GM12878 (cell line): ENCODE data around the gene SYTL5. TPM values are rescaled to one million over a fixed set of nuclear protein-coding genes. Genes with fewer than 3 reads are reported as not detected.

Experiments used
- ATAC-seq: fragments of 200-7000 bp; cut with Tn5 transposase; 3 replicates; pipeline ENCODE4 v1.9.1; 2020; ENCODE audit warnings: mild to moderate bottlenecking, moderate library complexity
- BruUV-seq: library from RNA; stranded (reverse); fragments of 400-500 nt; replicated peaks from 2 replicates; lab custom pipeline; 2021; lab: Mats Ljungman, UMichigan
- CTCF ChIA-PET: fragments of 300-600 bp; sonication (Branson Sonifier 250); formaldehyde crosslinking; extraction: SDS; loops from one replicate; lab custom pipeline; 2021; ENCODE audit warnings: inconsistent platforms; lab: Yijun Ruan, JAX
- POLR2A ChIA-PET: fragments of 350-600 bp; formaldehyde crosslinking; extraction: SDS; loops from one replicate; lab custom pipeline; 2021; ENCODE audit warnings: inconsistent platforms; lab: Charles Lee
- RAD21 ChIA-PET: fragments of 300-600 bp; sonication (Branson Sonifier 250); formaldehyde crosslinking; loops from one replicate; lab custom pipeline; 2023; ENCODE audit warnings: antibody characterized with exemption; ENCODE audit not compliant: unreplicated experiment; lab: Charles Lee
- SMC1A ChIA-PET: fragments of 300-600 bp; sonication (Branson Sonifier 250); formaldehyde crosslinking; loops from one replicate; lab custom pipeline; 2023; ENCODE audit not compliant: unreplicated experiment, uncharacterized antibody; lab: Charles Lee
- DNase-seq: peaks from one replicate; pipeline ENCODE4 v3.0.0-alpha.2; 2011; ENCODE audit warnings: low read depth, low spot score
- FAIRE-seq: peaks from 3 replicates; lab custom pipeline; 2011; peaks lifted over from hg19 to GRCh38; lab: Jason Lieb, UNC
- H2AFZ ChIP-seq: 2 replicates; pipeline ENCODE4 v1.6.0; 2011; ENCODE audit warnings: low read depth, low read length, control low read depth; ENCODE audit not compliant: control insufficient read depth
- H3K27ac ChIP-seq: 2 replicates; pipeline ENCODE4 v1.5.1; 2011; ENCODE audit warnings: control low read depth; ENCODE audit not compliant: control insufficient read depth, insufficient read depth
- H3K27me3 ChIP-seq, 2 experiments: replicated peaks in 1 of 2; 2 replicates each; pipeline versions ENCODE4 v1.6.0 to v1.6.1; 2011; ENCODE audit warnings: low read length in 1 of 2; ENCODE audit not compliant: control insufficient read depth in 2 of 2, insufficient read depth in 2 of 2
- H3K36me3 ChIP-seq, 2 experiments: 2 replicates each; pipeline ENCODE4 v1.5.1; 2011; ENCODE audit warnings: low read length in 1 of 2; ENCODE audit not compliant: control insufficient read depth in 2 of 2, insufficient read depth in 2 of 2
- H3K4me1 ChIP-seq: 2 replicates; pipeline ENCODE4 v1.6.1; 2011; ENCODE audit warnings: mild to moderate bottlenecking, low read length, moderate library complexity, mixed read lengths; ENCODE audit not compliant: control insufficient read depth, insufficient read depth
- H3K4me2 ChIP-seq: 2 replicates; pipeline ENCODE4 v1.6.0; 2011; ENCODE audit warnings: control low read depth; ENCODE audit not compliant: control insufficient read depth, insufficient read depth
- H3K4me3 ChIP-seq: fragments of 200-600 bp; sonication (generic); 2 replicates; pipeline ENCODE4 v1.5.1; 2016
- H3K79me2 ChIP-seq: 2 replicates; pipeline ENCODE4 v1.6.0; 2011; ENCODE audit warnings: low read length; ENCODE audit not compliant: control insufficient read depth, insufficient read depth
- H3K9ac ChIP-seq: 2 replicates; pipeline ENCODE4 v1.8.0; 2011; ENCODE audit warnings: low read length, control low read depth, mixed read lengths; ENCODE audit not compliant: control insufficient read depth, insufficient read depth
- H3K9me3 ChIP-seq: replicated peaks from 3 replicates; pipeline ENCODE4 v1.5.1; 2011; ENCODE audit warnings: mild to moderate bottlenecking, low read length; ENCODE audit not compliant: control insufficient read depth, insufficient read depth
- H4K20me1 ChIP-seq: 2 replicates; pipeline ENCODE4 v1.6.0; 2011; ENCODE audit not compliant: control insufficient read depth, insufficient read depth
- BCL11A ChIP-seq: IDR thresholded peaks from 2 replicates; pipeline ENCODE4 v1.6.1; 2011; ENCODE audit warnings: low read depth, low read length
- EP300 ChIP-seq, 2 experiments: fragments of 150-350 bp in 1 of 2; IDR thresholded peaks; 2 replicates each; pipeline ENCODE4 v1.6.1; 2011 to 2012; ENCODE audit warnings: low read depth in 2 of 2, low read length in 2 of 2, borderline replicate concordance in 1 of 2, improper control_type of control experiment in 1 of 2, inconsistent platforms in 1 of 2; ENCODE audit not compliant: control insufficient read depth in 1 of 2
- FOXM1 ChIP-seq: IDR thresholded peaks from 2 replicates; pipeline ENCODE4 v1.6.1; 2012; ENCODE audit warnings: low read depth, mild to moderate bottlenecking, inconsistent platforms, low read length, moderate library complexity
- IKZF2 ChIP-seq, 2 experiments: fragments of 450-650 bp; IDR thresholded peaks; 2 replicates each; pipeline ENCODE4 v1.6.1; 2017; ENCODE audit warnings: mild to moderate bottlenecking in 2 of 2, moderate library complexity in 2 of 2
- MTA2 ChIP-seq: fragments of 450-650 bp; IDR thresholded peaks from 2 replicates; pipeline ENCODE4 v1.6.1; 2016; ENCODE audit warnings: low read depth, mild to moderate bottlenecking, moderate library complexity
- MTA3 ChIP-seq: IDR thresholded peaks from 2 replicates; pipeline ENCODE4 v1.6.1; 2012; ENCODE audit warnings: low read length, inconsistent platforms, borderline replicate concordance
- RAD21 ChIP-seq: IDR thresholded peaks from 2 replicates; pipeline ENCODE4 v1.6.1; 2011; ENCODE audit warnings: mild to moderate bottlenecking, low read depth, low read length, moderate library complexity; ENCODE audit not compliant: insufficient read depth
- RBBP5 ChIP-seq: fragments of 200-600 bp; sonication (generic); conservative IDR thresholded peaks from 2 replicates; pipeline ENCODE4 v1.6.1; 2016
- STAT3 ChIP-seq: IDR thresholded peaks from 2 replicates; pipeline ENCODE4 v1.6.1; 2011; ENCODE audit warnings: low read depth, low read length, improper control_type of control experiment
- WRNIP1 ChIP-seq: IDR thresholded peaks from 2 replicates; pipeline ENCODE4 v1.6.1; 2011; ENCODE audit warnings: low read depth, low read length, improper control_type of control experiment, borderline replicate concordance
- WGBS: methylation state at CpG from one replicate; pipeline ENCODE4 v1.1.6; 2016; ENCODE audit warnings: low lambda C conversion rate; ENCODE audit not compliant: insufficient replicate concordance, insufficient coverage; ENCODE audit errors: missing lambda C conversion rate; 5-methylcytosine and 5-hydroxymethylcytosine counted together
- in situ Hi-C: fragments of 300-500 bp; cut with MboI; formaldehyde crosslinking; loops from 9 replicates; pipeline ENCODE4 v1.14.3; 2018; ENCODE audit warnings: mixed read lengths
- intact Hi-C: fragments of 100-400 bp; cut with micrococcal nuclease; formaldehyde crosslinking; loops from one replicate; pipeline ENCODE4 v1.14.2; 2022; ENCODE audit not compliant: unreplicated experiment
- polyA plus RNA-seq, 11 experiments: library from polyadenylated mRNA; depleted of rRNA in 4 of 11; unstranded in 6 of 11; stranded (reverse) in 5 of 11; fragments of >200 nt; fragmentation: Nextera tagmentation in 4 of 11; fragmentation: Illumina TruSeq in 1 of 11; extraction: Ambion mirVana in 4 of 11; extraction: Trizol in 1 of 11; gene quantifications; 1 replicate in 1 of 11; 2 replicates in 10 of 11; pipeline versions ENCODE4 v1.2.1 to v1.2.3, GENCODE V29; 2011 to 2016; ENCODE audit warnings: inconsistent platforms in 2 of 11, missing spikeins in 2 of 11, low read depth in 1 of 11
- total RNA-seq, 4 experiments: library from RNA; depleted of rRNA in 3 of 4; stranded (reverse); fragments of >200 nt in 3 of 4; fragmentation: Illumina TruSeq in 1 of 4; extraction: Trizol in 1 of 4; gene quantifications; 2 replicates each; pipeline versions ENCODE4 v1.2.1 to v1.2.3, GENCODE V29; 2013 to 2021
- TF ChIP-seq, protein P1 (sequence below): fragments of 450-650 bp; IDR thresholded peaks from 2 replicates; pipeline ENCODE4 v1.6.1; 2017; ENCODE audit warnings: borderline replicate concordance
- TF ChIP-seq, protein P2 (sequence below): IDR thresholded peaks from 2 replicates; pipeline ENCODE4 v1.6.1; 2012; ENCODE audit warnings: mild to moderate bottlenecking, low read depth, low read length
- TF ChIP-seq, protein P3 (sequence below): fragments of 450-650 bp; IDR thresholded peaks from 2 replicates; pipeline ENCODE4 v1.6.1; 2017; ENCODE audit warnings: mild to moderate bottlenecking, low read depth, inconsistent platforms; ENCODE audit not compliant: poor library complexity, severe bottlenecking

Gene SYTL5
- total and polyA plus RNA-seq, 10 of the 15 experiments (the other 5 are each of a cell fraction or from before 2014, with no cell fraction given) = 0.01 to 0.20 (median 0.04) TPM; not detected in 3

DNA sequence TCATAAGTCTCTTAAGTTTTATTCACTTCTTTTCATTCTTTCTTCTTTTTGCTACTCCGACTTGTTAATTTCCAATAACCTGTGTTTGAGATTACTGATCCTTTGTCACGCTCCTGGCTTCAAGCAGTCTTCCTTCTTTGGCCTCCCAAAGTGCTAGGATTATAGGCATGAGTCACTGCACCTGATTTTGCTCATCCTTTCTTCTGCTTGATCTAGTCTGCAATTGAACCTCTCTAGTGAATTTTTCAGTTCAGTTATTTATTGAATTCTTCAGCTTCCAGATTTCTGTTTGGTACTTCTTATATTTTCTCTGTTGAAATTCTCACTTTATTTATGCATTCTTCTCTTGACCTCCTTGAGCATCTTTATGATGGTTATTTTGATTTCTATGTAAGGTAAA lies 38.6 kb upstream of the SYTL5 start:
- BruUV-seq = no TSS peak

More for the DNA sequence above, 38.6 kb upstream of the SYTL5 start:
- DNase-seq (no peak), ATAC-seq (no peak), FAIRE-seq (no peak)
- Histone ChIP-seq H3K27ac (no peak overlapping the region), H3K36me3 (no peaks in the 10 kb centered on the region), H3K27me3 (no peaks in the 10 kb centered on the region; a peak in 1 of 4 replicates), H3K4me2 (no peak overlapping the region), H4K20me1 (no peaks in the 10 kb centered on the region), H3K4me3 (no peak overlapping the region), H3K9me3 (no peaks in the 10 kb centered on the region; the same call in 2 of the 3 replicates), H2AFZ (no peak overlapping the region), H3K79me2 (no peaks in the 10 kb centered on the region), H3K9ac (no peak overlapping the region), H3K4me1 (no peaks in the 10 kb centered on the region)
- TF ChIP-seq, protein P1, sequence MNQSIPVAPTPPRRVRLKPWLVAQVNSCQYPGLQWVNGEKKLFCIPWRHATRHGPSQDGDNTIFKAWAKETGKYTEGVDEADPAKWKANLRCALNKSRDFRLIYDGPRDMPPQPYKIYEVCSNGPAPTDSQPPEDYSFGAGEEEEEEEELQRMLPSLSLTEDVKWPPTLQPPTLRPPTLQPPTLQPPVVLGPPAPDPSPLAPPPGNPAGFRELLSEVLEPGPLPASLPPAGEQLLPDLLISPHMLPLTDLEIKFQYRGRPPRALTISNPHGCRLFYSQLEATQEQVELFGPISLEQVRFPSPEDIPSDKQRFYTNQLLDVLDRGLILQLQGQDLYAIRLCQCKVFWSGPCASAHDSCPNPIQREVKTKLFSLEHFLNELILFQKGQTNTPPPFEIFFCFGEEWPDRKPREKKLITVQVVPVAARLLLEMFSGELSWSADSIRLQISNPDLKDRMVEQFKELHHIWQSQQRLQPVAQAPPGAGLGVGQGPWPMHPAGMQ = no peak
- TF ChIP-seq FOXM1 = no peak
- TF ChIP-seq IKZF2 (IDR thresholded peaks at IDR 0.05) = no peak
- no peak for TF ChIP-seq RAD21
- no peak for TF ChIP-seq MTA2
- no peak for TF ChIP-seq MTA3
- TF ChIP-seq, protein P2, sequence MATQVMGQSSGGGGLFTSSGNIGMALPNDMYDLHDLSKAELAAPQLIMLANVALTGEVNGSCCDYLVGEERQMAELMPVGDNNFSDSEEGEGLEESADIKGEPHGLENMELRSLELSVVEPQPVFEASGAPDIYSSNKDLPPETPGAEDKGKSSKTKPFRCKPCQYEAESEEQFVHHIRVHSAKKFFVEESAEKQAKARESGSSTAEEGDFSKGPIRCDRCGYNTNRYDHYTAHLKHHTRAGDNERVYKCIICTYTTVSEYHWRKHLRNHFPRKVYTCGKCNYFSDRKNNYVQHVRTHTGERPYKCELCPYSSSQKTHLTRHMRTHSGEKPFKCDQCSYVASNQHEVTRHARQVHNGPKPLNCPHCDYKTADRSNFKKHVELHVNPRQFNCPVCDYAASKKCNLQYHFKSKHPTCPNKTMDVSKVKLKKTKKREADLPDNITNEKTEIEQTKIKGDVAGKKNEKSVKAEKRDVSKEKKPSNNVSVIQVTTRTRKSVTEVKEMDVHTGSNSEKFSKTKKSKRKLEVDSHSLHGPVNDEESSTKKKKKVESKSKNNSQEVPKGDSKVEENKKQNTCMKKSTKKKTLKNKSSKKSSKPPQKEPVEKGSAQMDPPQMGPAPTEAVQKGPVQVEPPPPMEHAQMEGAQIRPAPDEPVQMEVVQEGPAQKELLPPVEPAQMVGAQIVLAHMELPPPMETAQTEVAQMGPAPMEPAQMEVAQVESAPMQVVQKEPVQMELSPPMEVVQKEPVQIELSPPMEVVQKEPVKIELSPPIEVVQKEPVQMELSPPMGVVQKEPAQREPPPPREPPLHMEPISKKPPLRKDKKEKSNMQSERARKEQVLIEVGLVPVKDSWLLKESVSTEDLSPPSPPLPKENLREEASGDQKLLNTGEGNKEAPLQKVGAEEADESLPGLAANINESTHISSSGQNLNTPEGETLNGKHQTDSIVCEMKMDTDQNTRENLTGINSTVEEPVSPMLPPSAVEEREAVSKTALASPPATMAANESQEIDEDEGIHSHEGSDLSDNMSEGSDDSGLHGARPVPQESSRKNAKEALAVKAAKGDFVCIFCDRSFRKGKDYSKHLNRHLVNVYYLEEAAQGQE = no peak
- TF ChIP-seq, protein P3, sequence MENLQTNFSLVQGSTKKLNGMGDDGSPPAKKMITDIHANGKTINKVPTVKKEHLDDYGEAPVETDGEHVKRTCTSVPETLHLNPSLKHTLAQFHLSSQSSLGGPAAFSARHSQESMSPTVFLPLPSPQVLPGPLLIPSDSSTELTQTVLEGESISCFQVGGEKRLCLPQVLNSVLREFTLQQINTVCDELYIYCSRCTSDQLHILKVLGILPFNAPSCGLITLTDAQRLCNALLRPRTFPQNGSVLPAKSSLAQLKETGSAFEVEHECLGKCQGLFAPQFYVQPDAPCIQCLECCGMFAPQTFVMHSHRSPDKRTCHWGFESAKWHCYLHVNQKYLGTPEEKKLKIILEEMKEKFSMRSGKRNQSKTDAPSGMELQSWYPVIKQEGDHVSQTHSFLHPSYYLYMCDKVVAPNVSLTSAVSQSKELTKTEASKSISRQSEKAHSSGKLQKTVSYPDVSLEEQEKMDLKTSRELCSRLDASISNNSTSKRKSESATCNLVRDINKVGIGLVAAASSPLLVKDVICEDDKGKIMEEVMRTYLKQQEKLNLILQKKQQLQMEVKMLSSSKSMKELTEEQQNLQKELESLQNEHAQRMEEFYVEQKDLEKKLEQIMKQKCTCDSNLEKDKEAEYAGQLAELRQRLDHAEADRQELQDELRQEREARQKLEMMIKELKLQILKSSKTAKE = no peak
- no peak for TF ChIP-seq WRNIP1
- no peak for TF ChIP-seq RBBP5
- no peak for TF ChIP-seq EP300 (IDR thresholded peaks at IDR 0.05; ENCODE audit: borderline replicate concordance in 1 of 2, control insufficient read depth in 1 of 2, low read depth in 2 of 2, low read length in 2 of 2)
- no peak for TF ChIP-seq STAT3
- TF ChIP-seq BCL11A = no peak
- ChIA-PET CTCF (no interaction called here), POLR2A (no interaction called here), SMC1A (no interaction called here), RAD21 (no interaction called here)
- 41% methylated on average over 2 of the region's 2 CpGs for WGBS
- in situ Hi-C loops (no loop called here), intact Hi-C loops (no loop called here)
